ENCODE results near the gene CRIP1.

DNA sequence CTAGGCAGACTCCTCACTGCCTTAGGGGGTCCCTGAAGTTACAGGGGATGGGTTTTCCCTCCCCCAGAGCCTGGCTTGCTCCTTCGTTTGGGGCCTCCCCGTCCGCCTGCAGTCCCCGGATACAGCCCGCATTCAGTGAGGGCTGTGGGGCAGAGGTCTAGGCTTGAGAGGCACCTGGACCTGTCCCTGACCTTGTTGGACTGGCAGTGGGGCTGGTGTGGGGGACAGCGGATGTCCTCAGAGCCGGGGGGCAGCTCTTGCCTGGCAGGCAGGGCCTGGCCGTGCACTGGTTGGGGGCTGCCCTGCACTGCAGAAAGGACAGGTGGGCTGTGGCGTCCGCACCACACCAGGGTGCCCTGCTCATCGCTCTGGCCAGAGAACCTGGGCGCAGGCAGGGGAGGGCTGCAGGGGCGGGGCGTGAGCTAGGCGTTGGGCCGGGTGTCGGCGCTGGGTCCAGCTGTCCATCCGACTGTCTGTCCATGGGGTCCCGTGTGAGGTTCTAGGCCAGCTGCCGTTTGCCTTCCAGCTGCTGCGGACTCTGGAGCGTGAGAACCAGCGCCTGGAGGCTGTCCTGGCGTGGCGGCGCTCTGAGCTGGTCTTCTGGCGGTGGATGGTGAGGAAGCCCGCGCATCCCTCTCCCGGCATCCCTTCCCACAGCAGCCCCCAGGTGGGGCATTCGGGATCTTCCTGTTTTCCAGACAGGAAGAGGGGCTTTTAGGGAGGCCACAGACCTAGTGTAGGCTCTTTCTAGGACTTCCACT is 10.3 kb downstream of the CRIP1 start:
- TF ChIP-seq, protein P1, sequence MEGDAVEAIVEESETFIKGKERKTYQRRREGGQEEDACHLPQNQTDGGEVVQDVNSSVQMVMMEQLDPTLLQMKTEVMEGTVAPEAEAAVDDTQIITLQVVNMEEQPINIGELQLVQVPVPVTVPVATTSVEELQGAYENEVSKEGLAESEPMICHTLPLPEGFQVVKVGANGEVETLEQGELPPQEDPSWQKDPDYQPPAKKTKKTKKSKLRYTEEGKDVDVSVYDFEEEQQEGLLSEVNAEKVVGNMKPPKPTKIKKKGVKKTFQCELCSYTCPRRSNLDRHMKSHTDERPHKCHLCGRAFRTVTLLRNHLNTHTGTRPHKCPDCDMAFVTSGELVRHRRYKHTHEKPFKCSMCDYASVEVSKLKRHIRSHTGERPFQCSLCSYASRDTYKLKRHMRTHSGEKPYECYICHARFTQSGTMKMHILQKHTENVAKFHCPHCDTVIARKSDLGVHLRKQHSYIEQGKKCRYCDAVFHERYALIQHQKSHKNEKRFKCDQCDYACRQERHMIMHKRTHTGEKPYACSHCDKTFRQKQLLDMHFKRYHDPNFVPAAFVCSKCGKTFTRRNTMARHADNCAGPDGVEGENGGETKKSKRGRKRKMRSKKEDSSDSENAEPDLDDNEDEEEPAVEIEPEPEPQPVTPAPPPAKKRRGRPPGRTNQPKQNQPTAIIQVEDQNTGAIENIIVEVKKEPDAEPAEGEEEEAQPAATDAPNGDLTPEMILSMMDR (IDR thresholded peaks at IDR 0.05; ENCODE audit: insufficient read depth, low read length, poor library complexity, severe bottlenecking): no peak
- TF ChIP-seq EZH2phosphoT487 (conservative IDR thresholded peaks at IDR 0.05; ENCODE audit: low read length): no peak

All from SU-DHL-6 (cell line).